Suprapubic skin (tissue), 3 donors: Measurements from ENCODE around the gene SLC50A1.

Source experiments
- EP300 ChIP-seq: sonication (generic); formaldehyde crosslinking; IDR thresholded peaks from one replicate; pipeline ENCODE4 v1.6.1; 2017; ENCODE audit warnings: antibody characterized with exemption
- POLR2A ChIP-seq, 2 donors: fragments of 450-650 bp; IDR thresholded peaks; one replicate each; pipeline ENCODE4 v1.6.1; 2017; ENCODE audit warnings: antibody characterized with exemption in 2 of 2, mild to moderate bottlenecking in 2 of 2, moderate library complexity in 2 of 2
- TF ChIP-seq, protein P1 (sequence below), 2 donors: fragments of 200-600 bp in 1 of 2; fragments of 450-650 bp in 1 of 2; sonication (generic) in 1 of 2; IDR thresholded peaks; one replicate each; pipeline ENCODE4 v1.5.1; 2016 to 2019; ENCODE audit warnings: antibody characterized with exemption in 2 of 2, mild to moderate bottlenecking in 1 of 2, moderate library complexity in 1 of 2

DNA sequence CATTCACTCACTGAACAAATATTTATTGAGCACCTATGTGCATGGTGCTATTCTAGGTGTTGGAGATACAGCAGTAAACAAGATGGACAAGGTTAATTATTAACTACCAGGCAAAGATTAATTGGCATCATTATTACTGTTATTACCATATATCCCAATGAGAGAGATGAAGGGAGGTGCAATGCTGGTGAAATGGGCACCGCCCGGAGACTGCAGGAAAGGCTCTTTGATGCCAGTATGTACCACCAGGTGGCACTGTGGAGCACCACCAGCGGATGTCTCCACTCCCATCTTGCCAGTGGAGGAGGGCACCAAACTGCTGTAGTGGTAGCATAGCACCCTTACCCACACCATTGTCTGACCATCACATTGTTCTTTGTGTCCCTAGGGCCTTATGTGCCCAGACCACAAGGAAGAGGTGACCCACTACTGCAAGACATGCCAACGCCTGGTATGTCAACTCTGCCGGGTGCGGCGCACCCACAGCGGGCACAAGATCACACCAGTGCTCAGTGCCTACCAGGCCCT, 41.0 kb downstream of the SLC50A1 start:
- TF ChIP-seq EP300 (no peak), POLR2A (IDR thresholded peaks at IDR 0.05) (no peak)
- TF ChIP-seq, protein P1, sequence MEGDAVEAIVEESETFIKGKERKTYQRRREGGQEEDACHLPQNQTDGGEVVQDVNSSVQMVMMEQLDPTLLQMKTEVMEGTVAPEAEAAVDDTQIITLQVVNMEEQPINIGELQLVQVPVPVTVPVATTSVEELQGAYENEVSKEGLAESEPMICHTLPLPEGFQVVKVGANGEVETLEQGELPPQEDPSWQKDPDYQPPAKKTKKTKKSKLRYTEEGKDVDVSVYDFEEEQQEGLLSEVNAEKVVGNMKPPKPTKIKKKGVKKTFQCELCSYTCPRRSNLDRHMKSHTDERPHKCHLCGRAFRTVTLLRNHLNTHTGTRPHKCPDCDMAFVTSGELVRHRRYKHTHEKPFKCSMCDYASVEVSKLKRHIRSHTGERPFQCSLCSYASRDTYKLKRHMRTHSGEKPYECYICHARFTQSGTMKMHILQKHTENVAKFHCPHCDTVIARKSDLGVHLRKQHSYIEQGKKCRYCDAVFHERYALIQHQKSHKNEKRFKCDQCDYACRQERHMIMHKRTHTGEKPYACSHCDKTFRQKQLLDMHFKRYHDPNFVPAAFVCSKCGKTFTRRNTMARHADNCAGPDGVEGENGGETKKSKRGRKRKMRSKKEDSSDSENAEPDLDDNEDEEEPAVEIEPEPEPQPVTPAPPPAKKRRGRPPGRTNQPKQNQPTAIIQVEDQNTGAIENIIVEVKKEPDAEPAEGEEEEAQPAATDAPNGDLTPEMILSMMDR (IDR thresholded peaks at IDR 0.05), result peak; percentile 83 to 95
